ENCODE results near the gene DNAH17.

DNA sequence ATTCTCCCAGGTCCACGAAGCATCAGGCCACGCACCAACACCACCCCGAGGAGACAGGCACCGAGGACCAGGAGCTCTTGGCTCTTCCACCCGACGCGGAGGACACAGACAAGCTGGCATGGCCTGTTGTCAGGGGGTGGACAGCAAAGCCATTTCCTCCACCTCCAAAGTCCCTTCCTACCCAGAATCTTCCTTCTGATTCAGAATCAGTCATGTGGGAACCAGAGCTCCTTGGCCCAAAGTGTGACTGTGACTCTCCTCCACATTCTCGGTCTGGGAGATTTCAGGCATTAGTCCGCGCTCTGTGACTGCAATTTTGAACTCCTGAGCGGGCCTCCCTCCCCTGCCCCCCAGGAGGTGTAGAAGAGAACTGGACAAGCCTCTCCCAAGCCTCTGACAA lies 9.2 kb downstream of the DNAH17 start:
- TF ChIP-seq, protein P1, sequence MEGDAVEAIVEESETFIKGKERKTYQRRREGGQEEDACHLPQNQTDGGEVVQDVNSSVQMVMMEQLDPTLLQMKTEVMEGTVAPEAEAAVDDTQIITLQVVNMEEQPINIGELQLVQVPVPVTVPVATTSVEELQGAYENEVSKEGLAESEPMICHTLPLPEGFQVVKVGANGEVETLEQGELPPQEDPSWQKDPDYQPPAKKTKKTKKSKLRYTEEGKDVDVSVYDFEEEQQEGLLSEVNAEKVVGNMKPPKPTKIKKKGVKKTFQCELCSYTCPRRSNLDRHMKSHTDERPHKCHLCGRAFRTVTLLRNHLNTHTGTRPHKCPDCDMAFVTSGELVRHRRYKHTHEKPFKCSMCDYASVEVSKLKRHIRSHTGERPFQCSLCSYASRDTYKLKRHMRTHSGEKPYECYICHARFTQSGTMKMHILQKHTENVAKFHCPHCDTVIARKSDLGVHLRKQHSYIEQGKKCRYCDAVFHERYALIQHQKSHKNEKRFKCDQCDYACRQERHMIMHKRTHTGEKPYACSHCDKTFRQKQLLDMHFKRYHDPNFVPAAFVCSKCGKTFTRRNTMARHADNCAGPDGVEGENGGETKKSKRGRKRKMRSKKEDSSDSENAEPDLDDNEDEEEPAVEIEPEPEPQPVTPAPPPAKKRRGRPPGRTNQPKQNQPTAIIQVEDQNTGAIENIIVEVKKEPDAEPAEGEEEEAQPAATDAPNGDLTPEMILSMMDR (IDR thresholded peaks at IDR 0.05) = no peak
- TF ChIP-seq POLR2A (IDR thresholded peaks at IDR 0.05) = no peak
